WI38 (cell line): Measurements from ENCODE around the gene PPP1R3A.

Experiments used
- H3K4me3 ChIP-seq: 2 replicates; pipeline ENCODE4 v1.5.1; 2011; ENCODE audit warnings: low read depth, mild to moderate bottlenecking, control low read depth, low read length
- CTCF ChIP-seq: IDR thresholded peaks from 2 replicates; pipeline ENCODE4 v1.5.1; 2012; ENCODE audit warnings: low read depth, mild to moderate bottlenecking, control low read depth, low read length

PPP1R3A gene

GRCh38 chr7:113856010-113856409, 62.8 kb downstream of the PPP1R3A start:
- H3K4me3 ChIP-seq, result no peak overlapping the region
- no peak for TF ChIP-seq CTCF

GRCh38 chr7:113840954-113841353, 77.9 kb downstream of the PPP1R3A start:
- no peak overlapping the region for H3K4me3 ChIP-seq
- TF ChIP-seq CTCF, result no peak

GRCh38 chr7:113835367-113835766, 83.4 kb downstream of the PPP1R3A start:
- H3K4me3 ChIP-seq, result no peak overlapping the region
- no peak for TF ChIP-seq CTCF

GRCh38 chr7:113832196-113832745, 86.5 kb downstream of the PPP1R3A start:
- no peak overlapping the region for H3K4me3 ChIP-seq
- TF ChIP-seq CTCF, result no peak

GRCh38 chr7:113831556-113831955, 87.3 kb downstream of the PPP1R3A start:
- H3K4me3 ChIP-seq, result no peak overlapping the region
- no peak for TF ChIP-seq CTCF

- no peak for TF ChIP-seq CTCF
- no peak overlapping the region for H3K4me3 ChIP-seq
Measured at GRCh38 chr7:113828581-113828980, 90.2 kb downstream of the PPP1R3A start.
